Prostate gland (tissue), 2 donors: ENCODE results near the gene VOPP1. TPM values are rescaled to one million over a fixed set of nuclear protein-coding genes. Genes with fewer than 3 reads are reported as not detected.

Experiments
- DNase-seq: peaks from one replicate; pipeline ENCODE4 v3.0.0-alpha.2; 2019; ENCODE audit warnings: low spot score
- H3K27ac ChIP-seq, 2 donors: fragments of 200-600 bp; sonication (generic); 2 replicates each; pipeline ENCODE4 v1.5.1; 2017 to 2019
- H3K27me3 ChIP-seq: fragments of 200-600 bp; sonication (generic); replicated peaks from 2 replicates; pipeline ENCODE4 v1.5.1; 2019; ENCODE audit not compliant: insufficient read depth
- H3K36me3 ChIP-seq, 2 donors: fragments of 200-600 bp; sonication (generic); 1 replicate in 1 of 2; 2 replicates in 1 of 2; pipeline versions ENCODE4 v1.5.1 to v1.8.1; 2017 to 2019
- H3K4me1 ChIP-seq: fragments of 200-600 bp; sonication (generic); replicated peaks from 2 replicates; pipeline ENCODE4 v1.5.1; 2019
- H3K4me3 ChIP-seq, 2 donors: fragments of 200-600 bp; sonication (generic); 2 replicates each; pipeline ENCODE4 v1.5.1; 2017 to 2019
- H3K9me3 ChIP-seq: fragments of 200-600 bp; sonication (generic); 2 replicates; pipeline ENCODE4 v1.5.1; 2017
- CTCF ChIP-seq, 4 experiments: fragments of 200-600 bp in 2 of 4; fragments of 450-650 bp in 2 of 4; sonication (generic) in 2 of 4; IDR thresholded peaks; 1 replicate in 3 of 4; 2 replicates in 1 of 4; pipeline ENCODE4 v1.5.1; 2016 to 2019; ENCODE audit warnings: antibody characterized with exemption in 4 of 4, mild to moderate bottlenecking in 2 of 4, moderate library complexity in 2 of 4
- POLR2A ChIP-seq: fragments of 450-650 bp; IDR thresholded peaks from one replicate; pipeline ENCODE4 v1.6.1; 2016; ENCODE audit warnings: antibody characterized with exemption, mild to moderate bottlenecking
- POLR2AphosphoS5 ChIP-seq: sonication (generic); formaldehyde crosslinking; IDR thresholded peaks from one replicate; pipeline ENCODE4 v1.6.1; 2017; ENCODE audit warnings: antibody characterized with exemption
- WGBS: methylation state at CpG from one replicate; pipeline ENCODE4 v1.1.5; 2018; 5-methylcytosine and 5-hydroxymethylcytosine counted together
- intact Hi-C: fragments of 100-400 bp; cut with DNase I; formaldehyde crosslinking; loops from one replicate; pipeline ENCODE4 v1.14.2; 2022
- total RNA-seq, 2 donors: library from RNA; depleted of rRNA; stranded (reverse); fragments of >200 nt; gene quantifications; one replicate each; pipeline ENCODE4 v1.1.0, GENCODE V29; 2016

VOPP1 gene
- total RNA-seq, 2 donors from 2014 or later, result 29.4 to 46.6 TPM

- WGBS, result 91% methylated on average over 5 of the region's 5 CpGs
- no peaks in the 10 kb centered on the region for H3K9me3 ChIP-seq
- DNase-seq, result no peak
- no peak overlapping the region for H3K27ac ChIP-seq
- no peaks in the 10 kb centered on the region for H3K36me3 ChIP-seq
- no peak for TF ChIP-seq POLR2AphosphoS5
- no peak for TF ChIP-seq CTCF (IDR thresholded peaks at IDR 0.05)
- no peak for TF ChIP-seq POLR2A
- no peak overlapping the region for H3K4me3 ChIP-seq
- intact Hi-C loops, result no loop called here
- no peaks in the 10 kb centered on the region for H3K4me1 ChIP-seq
- H3K27me3 ChIP-seq, result no peaks in the 10 kb centered on the region
These were observed 64.6 kb downstream of the VOPP1 start for GRCh38 chr7:55507743-55508142.

- TF ChIP-seq CTCF (IDR thresholded peaks at IDR 0.05) (no peak), POLR2A (no peak), POLR2AphosphoS5 (no peak)
- Histone ChIP-seq H3K27me3 (no peaks in the 10 kb centered on the region), H3K4me1 (no peaks in the 10 kb centered on the region), H3K4me3 (no peak overlapping the region), H3K9me3 (no peaks in the 10 kb centered on the region), H3K27ac (no peak overlapping the region), H3K36me3 (no peaks in the 10 kb centered on the region)
- DNase-seq, result no peak
- intact Hi-C loops, result no loop called here
- 92% methylated on average over 10 of the region's 10 CpGs for WGBS
These were observed 67.2 kb downstream of the VOPP1 start for GRCh38 chr7:55504967-55505658.

GRCh38 chr7:55504093-55504859 is 68.0 kb downstream of the VOPP1 start:
- H3K9me3 ChIP-seq, result no peaks in the 10 kb centered on the region
- 77% methylated on average over 6 of the region's 6 CpGs for WGBS
- no peaks in the 10 kb centered on the region for H3K4me1 ChIP-seq
- H3K27me3 ChIP-seq, result no peaks in the 10 kb centered on the region
- no peak overlapping the region for H3K4me3 ChIP-seq
- H3K36me3 ChIP-seq, result no peaks in the 10 kb centered on the region
- H3K27ac ChIP-seq, result no peak overlapping the region
- DNase-seq, result no peak
- intact Hi-C loops, result no loop called here
- TF ChIP-seq POLR2AphosphoS5 (no peak), CTCF (IDR thresholded peaks at IDR 0.05) (no peak), POLR2A (no peak)

- 83% methylated on average over 8 of the region's 8 CpGs for WGBS
- TF ChIP-seq POLR2A (no peak), POLR2AphosphoS5 (no peak), CTCF (IDR thresholded peaks at IDR 0.05) (no peak)
- no peak for DNase-seq
- H3K4me3 ChIP-seq, result no peak overlapping the region
- H3K27me3 ChIP-seq, result no peaks in the 10 kb centered on the region
- H3K9me3 ChIP-seq, result no peaks in the 10 kb centered on the region
- no peaks in the 10 kb centered on the region for H3K4me1 ChIP-seq
- H3K27ac ChIP-seq, result no peak overlapping the region
- no peaks in the 10 kb centered on the region for H3K36me3 ChIP-seq
- intact Hi-C loops, result no loop called here
These were observed 69.4 kb downstream of the VOPP1 start for GRCh38 chr7:55502858-55503440.
